ENCODE results near the gene SDCCAG8. TPM values are rescaled to one million over a fixed set of nuclear protein-coding genes. Genes with fewer than 3 reads are reported as not detected.

The SDCCAG8 gene
- total and polyA plus RNA-seq, 2 of the 8 experiments (the other 6 are each of a cell fraction or from before 2014, with no cell fraction given) = 15.6 to 21.0 TPM

DNA sequence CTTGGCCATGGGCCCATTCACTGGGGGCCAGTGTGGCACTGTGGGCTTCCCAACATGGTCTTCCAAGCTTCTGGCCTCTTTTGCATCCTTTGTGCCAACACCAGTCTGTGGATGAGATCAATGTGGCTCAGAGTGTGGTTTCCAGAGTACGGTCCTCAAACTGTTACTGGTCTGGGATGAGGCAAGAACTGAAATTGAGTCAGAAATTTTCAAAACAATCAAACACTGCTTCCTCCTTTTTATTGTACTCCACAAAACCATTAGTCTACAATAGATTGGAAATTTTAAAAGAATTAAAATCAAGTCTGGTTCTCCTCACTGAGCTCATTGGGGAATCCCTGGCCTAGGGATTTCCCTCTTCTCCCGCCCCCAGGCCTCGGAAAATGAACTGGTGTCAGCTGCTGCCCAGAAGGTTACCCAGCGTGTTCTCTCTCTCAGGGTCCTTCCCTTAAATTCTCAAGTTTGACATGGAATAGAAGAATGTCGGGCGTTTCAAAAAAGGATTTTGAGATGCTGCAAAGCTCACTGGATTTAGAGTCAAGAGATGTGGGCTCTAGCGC, 222.0 kb downstream of the SDCCAG8 start (continued):
- TF ChIP-seq RNF2 (IDR thresholded peaks at IDR 0.05; ENCODE audit: borderline replicate concordance, low read depth, low read length, missing control alignments, poor library complexity, severe bottlenecking) (no peak), ASH2L (IDR thresholded peaks at IDR 0.05; ENCODE audit: low read length) (no peak), FOSL1 (IDR thresholded peaks at IDR 0.05; ENCODE audit: insufficient read depth, low read depth, low read length) (no peak), CBX5 (IDR thresholded peaks at IDR 0.05; ENCODE audit: low read depth, low read length) (no peak), GABPA (IDR thresholded peaks at IDR 0.05; ENCODE audit: borderline replicate concordance, insufficient read depth, low read length) (no peak), EGR1 (IDR thresholded peaks at IDR 0.05; ENCODE audit: borderline replicate concordance, low read depth, low read length) (no peak)

Measured in H1 (cell line).